ELF-1 (cell line): ENCODE data around the gene CASK.
"Not testable (repeated sequence)": the region's sequence is repeated elsewhere in the genome, so short reads cannot be mapped to it uniquely, and the experiment has no call there.

ENCODE experiments used
- DNase-seq: peaks from one replicate; pipeline ENCODE4 v3.0.0-alpha.2; 2016; ENCODE audit warnings: low read depth, low spot score

The CASK gene

GRCh38 chrX:41518127-41518840 lies 405.1 kb downstream of the CASK start:
- no peak for DNase-seq

- peak; percentile 28 for DNase-seq
These were observed 406.2 kb downstream of the CASK start for GRCh38 chrX:41516999-41517765.

- DNase-seq, result no peak
These were observed 406.9 kb downstream of the CASK start for GRCh38 chrX:41516456-41516855.

GRCh38 chrX:41515376-41515775 lies 408.0 kb downstream of the CASK start:
- no peak for DNase-seq

- no peak for DNase-seq
These were observed 409.2 kb downstream of the CASK start for GRCh38 chrX:41514179-41514578.

- DNase-seq, result not testable (repeated sequence)
These were observed 410.5 kb downstream of the CASK start for GRCh38 chrX:41512853-41513252.

- no peak for DNase-seq
These were observed 411.0 kb downstream of the CASK start for GRCh38 chrX:41512394-41512793.

- DNase-seq, result no peak
These were observed 415.4 kb downstream of the CASK start for GRCh38 chrX:41507919-41508318.

GRCh38 chrX:41502004-41502403 lies 421.4 kb downstream of the CASK start:
- DNase-seq, result no peak

- no peak for DNase-seq
These were observed 423.4 kb downstream of the CASK start for GRCh38 chrX:41499984-41500383.

GRCh38 chrX:41499195-41499594 lies 424.2 kb downstream of the CASK start:
- DNase-seq, result no peak

GRCh38 chrX:41491267-41492004 lies 431.9 kb downstream of the CASK start:
- peak; percentile 81 for DNase-seq

GRCh38 chrX:41490446-41490845 lies 432.9 kb downstream of the CASK start:
- no peak for DNase-seq

GRCh38 chrX:41482154-41482850 lies 441.1 kb downstream of the CASK start:
- peak; percentile 35 for DNase-seq

GRCh38 chrX:41481264-41482109 lies 441.9 kb downstream of the CASK start:
- DNase-seq, result peak; percentile 90

- DNase-seq, result peak; percentile 60
These were observed 442.7 kb downstream of the CASK start for GRCh38 chrX:41480508-41481260.

- DNase-seq, result peak; percentile 30
These were observed 444.9 kb downstream of the CASK start for GRCh38 chrX:41478381-41478911.

GRCh38 chrX:41475591-41476241 lies 447.6 kb downstream of the CASK start:
- DNase-seq, result peak; percentile 96

- peak; percentile 94 for DNase-seq
These were observed 448.2 kb downstream of the CASK start for GRCh38 chrX:41475191-41475590.
